Upper lobe of right lung (tissue), 1 donor: ENCODE results near the gene CCDC50. TPM values are rescaled to one million over a fixed set of nuclear protein-coding genes. Genes with fewer than 3 reads are reported as not detected.
A peak's percentile ranks its signal among the peaks of the same experiment; 100 is the strongest.

Experiments used
- ATAC-seq: fragments of 200-7000 bp; cut with Tn5 transposase; one replicate; pipeline ENCODE4 v1.9.1; 2020; ENCODE audit warnings: mild to moderate bottlenecking, moderate library complexity
- DNase-seq: peaks from one replicate; pipeline ENCODE4 v3.0.0-alpha.2; 2020
- H3K27ac ChIP-seq: fragments of 200-600 bp; one replicate; pipeline ENCODE4 v1.8.0; 2022
- H3K27me3 ChIP-seq: fragments of 200-600 bp; one replicate; pipeline ENCODE4 v1.8.0; 2022; ENCODE audit warnings: mild to moderate bottlenecking
- H3K36me3 ChIP-seq: fragments of 200-600 bp; one replicate; pipeline ENCODE4 v1.8.0; 2022
- H3K4me1 ChIP-seq: fragments of 200-600 bp; one replicate; pipeline ENCODE4 v1.8.0; 2022
- H3K4me3 ChIP-seq: fragments of 200-600 bp; one replicate; pipeline ENCODE4 v1.8.0; 2022; ENCODE audit warnings: mild to moderate bottlenecking
- H3K9me3 ChIP-seq: fragments of 200-600 bp; one replicate; pipeline ENCODE4 v1.8.0; 2022
- CTCF ChIP-seq: fragments of 200-600 bp; IDR thresholded peaks from one replicate; pipeline ENCODE4 v1.8.0; 2022; ENCODE audit warnings: antibody characterized with exemption
- intact Hi-C: fragments of 100-400 bp; cut with DNase I; formaldehyde crosslinking; loops from one replicate; pipeline ENCODE4 v1.11.0; 2022
- total RNA-seq: library from RNA; stranded (reverse); fragmentation: NEBNext Ultra II Directional; extraction: Animal tissue kit (Norgen Biotek cat#: 25700); gene quantifications from one replicate; pipeline ENCODE4 v1.2.1, GENCODE V29; 2021
- donor health status: DM: no; HTN: yes; CAD: no; lungs with severe emphysema.

CCDC50 gene
- total RNA-seq, 1 donor from 2014 or later, result 73.2 TPM

GRCh38 chr3:191357909-191358308, 28.7 kb downstream of the CCDC50 start:
- DNase-seq (no peak), ATAC-seq (no peak)
- intact Hi-C loops, result no loop called here
- Histone ChIP-seq H3K4me3 (no peak overlapping the region), H3K27me3 (no peaks in the 10 kb centered on the region), H3K9me3 (no peaks in the 10 kb centered on the region), H3K4me1 (peaks cover 25% of the 10 kb centered on the region), H3K36me3 (peaks cover 56% of the 10 kb centered on the region), H3K27ac (no peak overlapping the region)
- TF ChIP-seq CTCF, result no peak

GRCh38 chr3:191358929-191359328, 29.7 kb downstream of the CCDC50 start:
- no peak for TF ChIP-seq CTCF
- Histone ChIP-seq H3K4me3 (no peak overlapping the region), H3K27ac (no peak overlapping the region), H3K9me3 (no peaks in the 10 kb centered on the region), H3K4me1 (peaks cover 25% of the 10 kb centered on the region), H3K36me3 (peaks cover 63% of the 10 kb centered on the region), H3K27me3 (no peaks in the 10 kb centered on the region)
- intact Hi-C loops, result no loop called here
- ATAC-seq, result no peak
- no peak for DNase-seq

- no peak for ATAC-seq
- no peak for TF ChIP-seq CTCF
- peaks cover 72% of the 10 kb centered on the region for H3K36me3 ChIP-seq
Measured at GRCh38 chr3:191360620-191361019, 31.4 kb downstream of the CCDC50 start.

GRCh38 chr3:191361456-191361855, 32.3 kb downstream of the CCDC50 start:
- TF ChIP-seq CTCF, result no peak
- no peaks in the 10 kb centered on the region for H3K9me3 ChIP-seq
- intact Hi-C loops, result no loop called here
- H3K4me3 ChIP-seq, result no peak overlapping the region
- H3K4me1 ChIP-seq, result peaks cover 9% of the 10 kb centered on the region
- DNase-seq (no peak), ATAC-seq (no peak)
- no peak overlapping the region for H3K27ac ChIP-seq
- H3K36me3 ChIP-seq, result peaks cover 79% of the 10 kb centered on the region
- H3K27me3 ChIP-seq, result no peaks in the 10 kb centered on the region

More at GRCh38 chr3:191360620-191361019, 31.4 kb downstream of the CCDC50 start:
- Histone ChIP-seq H3K4me1 (peaks cover 16% of the 10 kb centered on the region), H3K4me3 (no peak overlapping the region), H3K27me3 (no peaks in the 10 kb centered on the region), H3K27ac (no peak overlapping the region), H3K9me3 (no peaks in the 10 kb centered on the region)
- intact Hi-C loops, result no loop called here
- DNase-seq, result no peak

GRCh38 chr3:191362037-191362436, 32.8 kb downstream of the CCDC50 start:
- no peak for TF ChIP-seq CTCF
- peaks cover 5% of the 10 kb centered on the region for H3K4me1 ChIP-seq
- peaks cover 76% of the 10 kb centered on the region for H3K36me3 ChIP-seq
- H3K27ac ChIP-seq, result no peak overlapping the region
- H3K9me3 ChIP-seq, result no peaks in the 10 kb centered on the region
- H3K27me3 ChIP-seq, result no peaks in the 10 kb centered on the region
- DNase-seq, result peak; percentile 58
- H3K4me3 ChIP-seq, result no peak overlapping the region
- intact Hi-C loops, result no loop called here
- ATAC-seq, result peak; percentile 85

- intact Hi-C loops, result no loop called here
- H3K27ac ChIP-seq, result no peak overlapping the region
- TF ChIP-seq CTCF, result no peak
- no peaks in the 10 kb centered on the region for H3K27me3 ChIP-seq
- ATAC-seq, result no peak
- H3K36me3 ChIP-seq, result peaks cover 71% of the 10 kb centered on the region
- H3K9me3 ChIP-seq, result no peaks in the 10 kb centered on the region
- peaks cover 7% of the 10 kb centered on the region for H3K4me1 ChIP-seq
- no peak for DNase-seq
- H3K4me3 ChIP-seq, result no peak overlapping the region
Measured at GRCh38 chr3:191362524-191363090, 33.4 kb downstream of the CCDC50 start.
